ENCODE results near the gene PKHD1. TPM values are rescaled to one million over a fixed set of nuclear protein-coding genes. Genes with fewer than 3 reads are reported as not detected.

The PKHD1 gene
- total and polyA plus RNA-seq, 2 of the 8 experiments (the other 6 are each of a cell fraction or from before 2014, with no cell fraction given), result 0.06 to 0.09 TPM

GRCh38 chr6:51842061-51842803 lies 245.2 kb downstream of the PKHD1 start:
- Histone ChIP-seq H4K5ac (ENCODE audit: insufficient read length, low read depth, low read length) (no peak overlapping the region), H3K4me3 (ENCODE audit: extremely low read depth in 1 of 4, insufficient read depth in 2 of 4, low read depth in 3 of 4, low read length in 4 of 4) (peak overlapping the region in 1 of 4 experiments; percentile 2; a peak in 1 of 8 replicates), H4K20me1 (replicated peaks in 1 of 2; ENCODE audit: control insufficient read depth in 1 of 2, insufficient read depth in 2 of 2, low read length in 2 of 2) (no peaks in the 10 kb centered on the region), H3K4ac (replicated peaks; ENCODE audit: insufficient read length, low read depth, low read length) (peak overlapping the region; percentile 15), H3K23me2 (ENCODE audit: low read depth, low read length) (no peaks in the 10 kb centered on the region), H3K14ac (ENCODE audit: insufficient read length) (no peak overlapping the region), H3K18ac (ENCODE audit: extremely low read depth, low read length) (0 out of 2 replicates have a peak overlapping the region, but pooled peaks have one; percentile 38), H3K27me3 (replicated peaks in 1 of 4; ENCODE audit: control insufficient read depth in 3 of 4, extremely low read depth in 1 of 4, insufficient read depth in 3 of 4, low read length in 3 of 4) (no peaks in the 10 kb centered on the region), H2BK15ac (ENCODE audit: low read length) (no peak overlapping the region), H2BK20ac (ENCODE audit: low read length) (peak overlapping the region; percentile 23; the same call in 1 of the 2 replicates), H3K56ac (replicated peaks; ENCODE audit: insufficient read length, low read depth, low read length) (no peak overlapping the region), H3K79me1 (ENCODE audit: low read depth, low read length) (no peaks in the 10 kb centered on the region), H2BK5ac (ENCODE audit: low read depth, low read length) (0 out of 2 replicates have a peak overlapping the region, but pooled peaks have one; percentile 48), H3K9me3 (ENCODE audit: insufficient read depth in 2 of 2, low read depth in 1 of 2, low read length in 1 of 2) (no peaks in the 10 kb centered on the region), H3K4me2 (ENCODE audit: insufficient read depth in 1 of 2, low read depth in 2 of 2, low read length in 2 of 2) (peak overlapping the region; percentile 23 to 30; a peak in 2 of 4 replicates), H3K27ac (ENCODE audit: low read depth, low read length) (no peak overlapping the region), H4K8ac (ENCODE audit: extremely low read depth, insufficient read depth, low read length) (no peak overlapping the region), H3K36me3 (ENCODE audit: control insufficient read depth in 2 of 4, insufficient read depth in 4 of 4, low read length in 3 of 4) (no peaks in the 10 kb centered on the region), H2AK5ac (ENCODE audit: low read depth, low read length) (no peak overlapping the region), H3K79me2 (ENCODE audit: control insufficient read depth in 1 of 2, insufficient read depth in 2 of 2, low read length in 2 of 2) (no peaks in the 10 kb centered on the region), H4K91ac (replicated peaks; ENCODE audit: insufficient read length, low read length) (no peak overlapping the region), H3K23ac (ENCODE audit: insufficient read length) (no peak overlapping the region), H2AFZ (ENCODE audit: low read length) (peak overlapping the region; percentile 96; the same call in 1 of the 2 replicates), H2BK12ac (ENCODE audit: low read depth, low read length) (0 out of 2 replicates have a peak overlapping the region, but pooled peaks have one; percentile 68), H3K4me1 (replicated peaks in 1 of 4; ENCODE audit: control insufficient read depth in 3 of 4, insufficient read depth in 4 of 4, low read length in 3 of 4) (peaks cover 1 to 19% (median 11%) of the 10 kb centered on the region in 4 experiments; a peak in 6 of 7 replicates), H2BK120ac (replicated peaks; ENCODE audit: low read depth, low read length) (peak overlapping the region; percentile 18), H3K9ac (replicated peaks in 1 of 4; ENCODE audit: extremely low read depth in 1 of 4, low read depth in 3 of 4, low read length in 3 of 4) (no peak overlapping the region)
- 81% methylated on average over 9 of the region's 11 CpGs; no CpG with 5 or more reads in 1 of the 2 experiments for WGBS, 2 experiments (ENCODE audit: extremely low coverage in 1 of 2, insufficient coverage in 1 of 2, insufficient read length in 1 of 2, insufficient replicate concordance in 2 of 2, low coverage in 1 of 2, low lambda C conversion rate in 2 of 2, missing lambda C conversion rate in 1 of 2)
- ChIA-PET CTCF (ENCODE audit: partially characterized antibody) (interaction anchor here (0.6 to 3.2 kb wide), 9 partner anchors 12 to 349 kb away, joined by 3 to 17 read pairs (median 5); no protein-coding TSS in a partner anchor), POLR2A (ENCODE audit: partially characterized antibody) (no interaction called here)
- FAIRE-seq (no peak), DNase-seq (ENCODE audit: low read depth in 1 of 2, low spot score in 2 of 2) (no peak)
- TF ChIP-seq RAD21 (IDR thresholded peaks at IDR 0.05 in 1 of 2, conservative IDR thresholded peaks at IDR 0.05 in 1 of 2; ENCODE audit: low read depth in 2 of 2, low read length in 2 of 2) (no peak), POU5F1 (IDR thresholded peaks at IDR 0.05; ENCODE audit: low read depth, low read length) (no peak)

Measured in H1 (cell line).